Fibroblast of skin of scalp (primary cell): Measurements from ENCODE around the gene WDR27.
A peak's percentile ranks its signal among the peaks of the same experiment; 100 is the strongest.

ENCODE experiments used
- DNase-seq: peaks from one replicate; pipeline ENCODE4 v3.0.0-alpha.2; 2013

Gene WDR27

DNA sequence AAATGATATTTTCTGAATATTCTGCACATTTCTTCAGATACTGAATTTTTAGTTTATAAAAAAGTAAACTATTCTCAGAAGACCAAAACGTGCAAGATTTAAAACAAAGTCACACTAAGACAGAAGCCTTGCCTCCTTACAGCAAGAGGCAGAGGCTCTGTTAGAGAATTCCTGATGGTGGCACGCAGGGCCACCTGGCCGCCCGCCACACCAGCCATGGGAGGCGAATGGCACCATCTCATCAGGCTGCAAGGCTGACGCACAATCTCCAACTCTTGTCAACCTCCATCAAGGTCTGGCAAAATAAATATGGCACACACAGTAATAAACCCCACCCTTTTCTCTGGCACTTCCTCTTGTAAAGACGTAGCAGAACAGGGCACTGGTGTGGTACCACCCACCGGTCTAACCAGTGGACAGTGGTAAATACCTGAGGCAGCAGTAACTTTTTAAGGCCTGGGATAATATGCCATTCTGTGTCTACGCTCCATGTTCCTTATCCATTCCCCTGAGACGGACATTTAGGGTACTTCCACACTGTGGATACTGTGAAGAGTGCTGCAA lies 111.4 kb downstream of the WDR27 start:
- DNase-seq: no peak

- peak; percentile 42 for DNase-seq
Measured at GRCh38 chr6:169589699-169590257, 112.1 kb downstream of the WDR27 start.

DNA sequence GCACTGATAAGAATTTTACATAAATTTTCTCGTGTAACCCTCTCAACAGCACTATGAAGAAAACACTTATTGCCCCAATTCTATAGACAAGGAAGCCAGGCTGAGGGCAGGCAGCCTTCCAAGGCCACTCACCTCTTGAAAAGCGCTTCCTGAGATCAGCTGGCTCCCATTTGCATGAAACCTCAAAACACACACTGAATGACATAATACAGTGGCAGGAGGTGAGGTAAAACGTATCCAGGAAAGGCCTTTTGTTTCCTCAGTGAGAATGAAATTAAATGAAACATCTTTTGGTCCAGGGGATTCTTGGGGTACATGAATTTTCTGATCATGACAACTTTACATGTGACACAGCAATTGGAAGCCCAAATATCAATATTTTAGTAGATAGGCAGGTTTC lies 112.5 kb downstream of the WDR27 start:
- no peak for DNase-seq

GRCh38 chr6:169587975-169588374 lies 113.9 kb downstream of the WDR27 start:
- peak; percentile 57 for DNase-seq

DNA sequence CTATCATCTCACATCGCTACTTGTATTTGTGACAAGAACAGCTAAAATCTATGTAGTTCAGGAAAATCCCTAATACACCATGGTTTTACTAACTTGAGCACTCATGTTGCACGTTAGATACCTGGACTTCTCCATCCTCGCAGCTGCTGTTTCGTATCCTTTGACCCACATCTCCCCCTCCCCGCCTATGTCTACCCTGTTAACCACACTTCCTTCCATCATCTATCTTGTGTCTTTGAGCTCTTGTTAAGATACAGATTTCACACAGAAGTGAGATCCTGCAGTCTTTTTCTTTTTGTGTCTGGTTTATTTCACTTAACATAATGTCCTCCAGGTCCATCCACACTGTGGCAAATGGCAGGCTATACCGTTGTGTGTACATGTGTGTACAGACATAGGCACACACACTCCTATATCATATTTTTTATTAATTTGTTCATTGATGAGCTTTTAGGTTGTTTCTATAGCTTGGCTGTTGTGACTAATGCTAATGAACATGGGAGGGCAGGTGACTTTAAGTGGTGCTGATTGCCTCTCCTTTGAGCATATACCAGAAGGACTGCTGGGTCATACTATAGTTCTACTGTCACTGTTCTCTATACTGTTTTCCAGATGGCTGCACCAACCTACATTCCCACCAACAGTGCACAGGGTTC lies 117.8 kb downstream of the WDR27 start:
- DNase-seq: no peak

DNA sequence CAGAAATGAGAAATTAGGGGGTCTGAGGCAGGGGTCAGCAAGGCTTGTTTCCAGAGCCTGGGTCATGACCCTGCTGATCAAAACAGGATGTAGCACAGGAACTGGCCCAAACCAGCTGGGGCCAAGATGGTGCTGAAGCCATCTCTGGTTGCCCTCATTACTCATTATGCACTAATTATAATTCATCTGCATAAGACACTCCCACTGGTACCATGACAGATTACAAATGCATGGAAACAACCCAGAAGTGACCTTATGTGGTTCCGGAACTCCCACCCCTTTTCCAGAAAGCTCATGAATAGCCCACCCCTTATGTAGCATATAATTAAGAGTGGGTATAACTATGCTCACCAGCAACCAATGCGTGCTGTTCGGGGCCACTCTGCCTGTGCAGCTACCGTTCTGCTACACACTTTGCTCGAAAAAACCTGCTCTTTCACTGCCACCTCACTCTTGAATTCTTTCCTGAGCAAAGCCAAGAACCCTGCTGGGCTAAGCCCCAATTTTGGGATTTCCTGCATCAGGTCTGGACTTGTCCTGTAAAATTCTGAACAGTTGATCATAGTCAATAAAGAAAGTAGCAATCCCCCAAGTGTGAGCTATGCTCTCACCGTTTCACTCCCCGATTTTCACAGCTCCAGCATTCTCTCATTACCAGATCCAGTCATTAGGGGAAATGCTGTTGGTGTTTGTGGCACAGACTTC lies 122.3 kb downstream of the WDR27 start:
- no peak for DNase-seq

DNA sequence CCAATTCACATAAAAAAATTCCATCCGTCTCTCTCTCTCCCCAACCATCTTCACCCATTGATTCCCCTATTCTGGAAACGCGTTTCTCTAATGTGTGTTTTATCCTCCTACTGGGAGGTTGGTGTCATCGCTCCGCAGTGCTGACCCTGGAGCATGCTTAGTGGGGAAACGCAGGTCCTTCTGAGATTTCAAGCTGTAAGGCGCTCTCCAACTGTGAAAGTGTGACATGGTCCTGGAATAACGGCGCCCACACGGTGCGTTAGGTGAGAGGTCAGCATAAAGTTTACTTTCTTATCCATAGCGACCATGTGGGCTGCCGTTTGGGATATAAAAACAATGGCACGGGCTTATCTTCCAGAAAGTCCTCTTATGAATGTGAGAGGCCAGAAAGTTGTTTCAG lies 123.9 kb downstream of the WDR27 start:
- DNase-seq: no peak

DNA sequence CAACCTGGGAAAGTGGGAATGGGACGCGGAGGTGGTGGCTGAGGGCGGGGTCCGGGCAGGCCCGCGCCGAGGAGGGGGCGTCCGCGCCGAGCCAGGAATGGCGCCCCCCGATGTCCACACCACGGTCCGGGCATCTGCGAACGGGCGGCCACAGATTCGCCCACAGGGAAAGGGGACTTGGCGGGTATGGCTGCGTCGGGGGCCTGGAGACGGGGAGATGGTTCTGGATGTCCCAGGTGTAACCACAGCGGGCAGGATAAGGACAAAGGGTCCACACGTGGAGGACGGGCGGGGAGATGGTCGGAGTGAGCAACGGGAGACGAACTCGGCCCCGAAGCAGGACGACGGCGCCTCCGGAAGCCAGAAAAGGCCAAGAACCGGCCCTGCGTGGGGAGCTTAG lies 124.6 kb downstream of the WDR27 start:
- no peak for DNase-seq

DNA sequence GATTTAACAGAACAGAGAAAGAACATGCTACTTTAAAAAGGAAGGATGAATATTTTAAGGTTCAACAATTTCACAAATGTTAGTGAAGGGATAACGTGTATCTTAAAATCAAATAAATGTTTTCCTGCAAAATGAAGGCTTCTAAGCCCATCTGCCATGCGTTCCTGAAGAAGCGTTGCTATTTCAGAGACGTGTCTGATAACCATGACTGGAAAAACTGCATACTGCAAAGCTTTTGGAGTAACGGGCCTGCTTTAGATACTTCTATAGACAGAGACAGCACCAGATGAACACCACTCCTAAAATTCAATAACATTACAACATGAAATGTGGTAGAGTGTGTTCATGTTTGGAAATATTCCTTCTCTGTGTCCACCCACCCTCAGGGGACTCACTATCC lies 126.0 kb downstream of the WDR27 start:
- no peak for DNase-seq

DNA sequence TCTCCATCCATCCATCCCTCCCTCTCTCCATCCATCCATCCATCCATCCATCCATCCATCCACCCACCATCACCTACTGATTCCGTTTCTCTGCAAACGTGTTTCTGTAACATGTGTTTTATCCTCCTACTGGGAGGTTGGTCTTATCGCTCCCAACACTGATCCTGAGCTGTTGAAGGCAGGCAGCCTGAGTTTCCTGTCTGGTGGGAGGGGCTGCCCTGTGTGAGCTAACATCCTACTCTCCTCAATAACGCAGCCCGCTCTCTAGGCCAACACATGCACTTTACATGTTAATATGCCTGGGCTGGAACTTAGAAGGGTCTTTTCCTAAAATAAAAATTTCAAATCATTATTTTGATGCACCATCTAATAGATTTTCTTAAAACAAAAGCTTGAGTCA lies 126.5 kb downstream of the WDR27 start:
- no peak for DNase-seq

DNA sequence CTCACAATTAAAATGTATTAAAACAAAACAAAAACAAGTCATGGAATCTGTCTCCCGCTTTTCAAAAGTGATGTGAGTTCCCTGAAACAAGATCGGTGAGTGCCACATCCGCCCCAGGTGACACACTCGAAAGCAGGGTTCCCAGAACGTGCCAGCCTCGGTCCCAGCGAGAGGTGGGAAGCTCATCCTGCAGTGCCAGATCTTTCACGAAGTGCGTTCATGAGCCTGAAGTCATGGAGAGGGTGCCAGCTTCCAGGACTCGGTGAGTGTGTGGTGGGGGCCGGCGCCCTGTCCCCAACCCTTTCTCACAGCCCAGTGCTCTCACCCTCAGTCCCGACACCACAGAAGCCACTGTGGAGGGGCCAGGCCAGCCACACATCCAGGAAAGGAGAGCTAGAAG lies 127.4 kb downstream of the WDR27 start:
- no peak for DNase-seq

DNA sequence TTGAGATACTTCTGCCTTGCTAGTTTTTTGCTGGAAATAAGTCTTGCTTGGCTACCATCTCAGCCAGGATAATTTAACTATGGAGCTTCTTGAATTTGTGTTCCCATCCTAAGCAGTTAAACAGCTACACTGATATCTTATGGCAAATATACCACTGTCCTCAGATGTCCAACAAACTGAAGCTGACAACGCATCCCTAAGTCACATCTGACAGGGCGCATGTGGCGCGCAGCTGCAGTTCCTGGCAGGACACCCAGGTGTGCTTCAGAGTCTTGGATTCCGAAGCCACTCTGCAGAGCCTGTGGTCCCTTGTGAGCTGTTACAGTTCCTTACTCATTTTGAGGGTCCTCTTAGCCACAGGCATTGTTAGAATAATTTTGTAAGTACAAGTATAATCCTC lies 127.9 kb downstream of the WDR27 start:
- no peak for DNase-seq

GRCh38 chr6:169571123-169571962 lies 130.5 kb downstream of the WDR27 start:
- peak; percentile 50 for DNase-seq

DNA sequence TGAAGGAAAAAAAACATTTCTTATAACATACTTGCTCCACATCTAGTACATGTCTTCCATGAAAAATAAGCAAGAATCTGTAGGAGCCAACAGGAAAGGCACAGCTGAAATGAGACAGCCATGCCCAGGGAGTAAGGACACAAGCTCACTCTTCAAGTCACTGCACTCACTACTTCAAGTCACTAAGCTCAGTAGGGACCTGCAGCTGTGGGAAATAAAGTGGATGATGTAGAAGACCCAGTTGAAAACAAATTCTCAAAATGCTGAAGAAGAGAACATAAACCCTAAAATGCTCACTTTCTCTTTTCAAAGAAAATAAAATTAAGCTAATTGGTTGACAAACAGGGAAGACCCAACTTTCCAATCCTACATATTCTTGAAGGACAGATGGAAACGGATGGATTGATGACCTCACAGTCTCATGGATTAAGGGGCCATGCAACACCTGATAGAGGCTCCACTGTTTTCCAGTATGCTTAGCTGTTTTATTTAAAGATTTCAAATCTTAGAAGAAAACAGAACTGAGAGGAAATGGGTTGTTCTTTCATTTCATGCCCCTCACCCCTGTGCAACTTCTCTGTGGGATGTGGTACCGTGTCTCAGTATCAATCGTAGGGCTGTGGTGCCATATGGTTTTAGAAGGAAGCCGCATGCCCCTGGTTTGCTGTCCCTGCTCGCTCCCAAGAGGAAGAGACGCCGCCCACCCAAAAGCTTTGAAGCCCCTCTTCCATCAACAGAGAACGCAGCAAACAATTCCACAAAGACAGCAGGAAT lies 133.3 kb downstream of the WDR27 start:
- DNase-seq: no peak

DNA sequence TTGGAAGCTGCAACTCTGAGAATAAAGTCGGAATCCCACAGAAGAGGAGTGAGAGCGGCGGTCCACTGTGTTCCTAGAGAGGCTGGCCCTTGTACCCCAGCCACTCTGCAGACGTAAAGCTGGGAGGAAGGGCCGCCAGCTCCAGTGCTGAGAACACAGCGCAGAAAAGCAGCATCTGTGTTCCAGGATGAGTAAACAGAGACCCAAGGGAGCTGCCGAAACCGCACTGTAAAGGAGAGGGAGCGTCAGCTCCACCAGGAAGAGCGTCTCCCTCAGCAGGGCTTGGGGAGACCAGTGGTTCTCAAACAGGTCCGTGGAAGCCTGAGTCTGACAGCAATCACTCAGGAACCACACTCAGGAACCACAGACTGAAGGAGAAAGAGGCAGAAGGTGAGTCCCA lies 134.0 kb downstream of the WDR27 start:
- peak; percentile 32 for DNase-seq

DNA sequence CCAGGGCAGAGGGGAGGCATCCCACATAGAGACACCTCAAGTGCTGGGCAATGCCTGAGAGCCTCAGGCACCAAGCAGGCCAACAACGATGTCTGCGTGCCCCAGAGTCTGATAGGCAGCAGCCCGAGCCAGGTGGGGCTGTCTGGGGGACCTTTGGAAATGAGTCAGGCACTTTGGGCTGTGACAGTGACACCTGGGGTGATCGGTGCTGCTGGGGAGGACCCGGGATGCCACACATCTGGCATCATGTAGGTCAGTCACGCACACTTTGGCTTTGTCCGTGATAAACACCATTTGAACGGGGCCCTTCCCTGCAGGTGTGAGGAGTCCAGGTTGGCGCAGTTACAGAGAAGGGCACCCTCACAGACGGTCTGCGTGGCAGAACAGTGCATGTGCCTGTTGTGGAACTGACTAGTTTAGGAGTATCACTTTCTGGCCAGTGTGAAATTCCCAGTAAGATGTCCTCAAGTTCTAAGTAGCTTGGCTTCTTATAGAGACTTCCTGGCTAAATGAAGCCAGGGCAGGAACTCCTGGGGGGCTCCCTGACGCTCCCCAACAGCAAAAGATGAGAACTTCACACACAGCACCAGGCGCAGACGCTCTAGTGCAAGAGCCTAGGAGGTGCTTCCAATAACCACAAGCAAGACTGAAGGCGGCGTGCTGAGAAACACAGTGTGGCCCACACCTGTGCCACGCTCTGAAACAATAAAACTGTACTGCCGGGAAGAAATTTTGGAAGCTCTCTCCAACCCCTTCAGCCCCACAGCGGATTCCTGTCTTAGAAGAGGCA lies 134.7 kb downstream of the WDR27 start:
- no peak for DNase-seq

DNA sequence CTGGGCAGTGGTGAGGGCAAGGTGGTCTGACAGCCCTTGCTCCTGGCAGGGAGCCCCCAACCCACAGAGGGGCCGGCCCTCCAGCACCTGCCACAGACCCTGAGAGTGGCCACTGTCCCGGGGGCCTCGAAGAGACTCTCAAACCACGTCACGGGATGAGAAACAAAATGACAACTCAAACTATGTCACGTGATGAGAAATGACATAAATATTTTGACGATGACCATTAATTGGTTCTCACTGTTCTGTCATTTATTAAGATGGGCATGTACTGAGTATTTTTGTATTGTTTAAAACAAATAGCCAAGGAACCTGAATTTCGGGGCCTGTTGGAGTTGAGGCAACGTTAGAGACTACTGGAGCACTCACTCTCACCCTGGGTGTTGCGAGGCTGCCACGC lies 135.5 kb downstream of the WDR27 start:
- no peak for DNase-seq

DNA sequence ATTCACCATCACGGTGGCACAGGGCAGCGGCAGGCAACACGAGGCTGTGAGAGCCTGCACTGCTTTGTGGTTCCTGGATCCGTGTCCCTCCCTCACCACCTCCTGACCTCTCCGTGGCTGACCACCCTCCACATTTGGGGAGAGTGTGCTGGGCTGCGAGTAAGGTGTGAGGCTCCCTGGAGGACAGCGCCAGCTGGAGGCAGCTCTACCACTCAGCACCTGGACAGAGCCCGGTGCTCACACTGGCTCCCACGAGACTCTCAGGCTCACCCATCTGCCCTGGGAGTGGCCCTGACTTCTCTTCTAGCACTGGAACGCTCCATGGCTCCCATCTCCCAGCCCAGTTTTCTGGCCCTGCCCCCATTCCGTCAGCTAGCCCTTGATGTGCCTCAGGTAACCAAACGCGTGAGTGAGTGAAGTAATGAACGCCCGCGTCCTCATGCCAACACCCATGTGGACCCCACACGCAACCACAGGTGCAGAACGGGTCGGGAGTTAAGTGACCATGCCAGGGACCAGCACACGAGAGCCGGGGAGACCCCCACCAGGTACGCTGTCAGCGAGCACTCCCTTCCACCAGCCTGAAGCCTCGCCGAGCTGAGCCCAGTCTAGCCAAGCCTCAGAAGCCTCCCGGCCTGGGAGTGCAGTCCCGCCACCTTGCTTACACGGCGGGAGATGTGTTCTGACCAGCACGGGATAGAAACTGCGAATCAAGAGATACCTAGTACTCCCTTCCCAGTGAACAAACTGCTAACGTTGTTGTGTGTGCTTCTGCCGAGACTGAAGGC lies 137.2 kb downstream of the WDR27 start:
- no peak for DNase-seq

GRCh38 chr6:169561665-169562064 lies 140.2 kb downstream of the WDR27 start:
- DNase-seq: no peak

GRCh38 chr6:169559592-169559991 lies 142.2 kb downstream of the WDR27 start:
- DNase-seq: no peak
